Osteocyte (in vitro differentiated cells): ENCODE measurements around the gene SSC4D. TPM values are rescaled to one million over a fixed set of nuclear protein-coding genes. Genes with fewer than 3 reads are reported as not detected.

Experiments used
- DNase-seq: peaks from one replicate; pipeline ENCODE4 v3.0.0; 2021; ENCODE audit warnings: mixed read lengths; ENCODE audit not compliant: unreplicated experiment; ENCODE audit errors: extremely low spot score
- H3K27ac Mint-ChIP-seq: one replicate; pipeline ENCODE4 v1.8.0; 2021; ENCODE audit warnings: mild to moderate bottlenecking, mixed read lengths; ENCODE audit not compliant: unreplicated experiment
- H3K27me3 Mint-ChIP-seq: one replicate; pipeline ENCODE4 v1.8.0; 2021; ENCODE audit warnings: mixed read lengths; ENCODE audit not compliant: unreplicated experiment
- H3K36me3 Mint-ChIP-seq: one replicate; pipeline ENCODE4 v1.8.0; 2021; ENCODE audit warnings: mixed read lengths; ENCODE audit not compliant: unreplicated experiment
- H3K4me1 Mint-ChIP-seq: one replicate; pipeline ENCODE4 v1.8.0; 2021; ENCODE audit warnings: mixed read lengths; ENCODE audit not compliant: unreplicated experiment
- H3K4me3 Mint-ChIP-seq: one replicate; pipeline ENCODE4 v1.8.0; 2021; ENCODE audit warnings: mild to moderate bottlenecking, moderate library complexity, mixed read lengths; ENCODE audit not compliant: unreplicated experiment
- H3K9me3 Mint-ChIP-seq: one replicate; pipeline ENCODE4 v1.8.0; 2021; ENCODE audit warnings: mixed read lengths; ENCODE audit not compliant: unreplicated experiment
- CTCF ChIP-seq: fragments of 200-600 bp; sonication (generic); IDR thresholded peaks from 2 replicates; pipeline ENCODE4 v1.5.0; 2021; ENCODE audit warnings: antibody characterized with exemption, mild to moderate bottlenecking, moderate library complexity
- total RNA-seq: library from RNA; stranded (reverse); gene quantifications from 2 replicates; pipeline ENCODE4 v1.2.1, GENCODE V29; 2021

SSC4D gene
- total RNA-seq, 1 donor from 2014 or later, result 0.89 TPM

- H3K9me3 Mint-ChIP-seq, result peaks cover 3% of the 10 kb centered on the region
- H3K27me3 Mint-ChIP-seq, result no peaks in the 10 kb centered on the region
- no peak for DNase-seq
- TF ChIP-seq CTCF, result no peak
- H3K36me3 Mint-ChIP-seq, result peaks cover 21% of the 10 kb centered on the region
- peak overlapping the region; percentile 99 for H3K27ac Mint-ChIP-seq
- H3K4me3 Mint-ChIP-seq, result peak overlapping the region; percentile 85
- peaks cover 54% of the 10 kb centered on the region for H3K4me1 Mint-ChIP-seq
Measured at GRCh38 chr7:76359978-76360638, 49.4 kb downstream of the SSC4D start.

GRCh38 chr7:76359111-76359977 lies 50.2 kb downstream of the SSC4D start:
- Mint-ChIP-seq H3K4me1 (peaks cover 53% of the 10 kb centered on the region), H3K27me3 (no peaks in the 10 kb centered on the region), H3K4me3 (peak overlapping the region; percentile 85), H3K36me3 (peaks cover 25% of the 10 kb centered on the region), H3K9me3 (peaks cover 4% of the 10 kb centered on the region), H3K27ac (peak overlapping the region; percentile 99)
- peak; percentile 100 for DNase-seq
- TF ChIP-seq CTCF, result peak; percentile 77

GRCh38 chr7:76358481-76359110 lies 50.9 kb downstream of the SSC4D start, which contains the start of gene YWHAG:
Gene YWHAG, minus strand, starts transcription at chr7:76358991. Its CDS starts 183 bp downstream, at chr7:76358808.
- Mint-ChIP-seq H3K4me1 (peaks cover 51% of the 10 kb centered on the region), H3K27ac (peak within 1 kb of the TSS; percentile 99), H3K27me3 (no peaks in the 10 kb centered on the region), H3K36me3 (peaks cover 25% of the 10 kb centered on the region), H3K4me3 (peak within 1 kb of the TSS; percentile 88), H3K9me3 (peaks cover 4% of the 10 kb centered on the region)
- peak; percentile 98 for DNase-seq
- TF ChIP-seq CTCF, result no peak

GRCh38 chr7:76358011-76358480 lies 51.5 kb downstream of the SSC4D start:
- TF ChIP-seq CTCF, result no peak
- no peak for DNase-seq
- Mint-ChIP-seq H3K4me1 (peaks cover 50% of the 10 kb centered on the region), H3K4me3 (peak overlapping the region; percentile 88), H3K9me3 (peaks cover 4% of the 10 kb centered on the region), H3K36me3 (peaks cover 25% of the 10 kb centered on the region), H3K27me3 (no peaks in the 10 kb centered on the region), H3K27ac (peak overlapping the region; percentile 90)
